Osteoblast (primary cell): ENCODE measurements around the gene CHRDL2. TPM values are rescaled to one million over a fixed set of nuclear protein-coding genes. Genes with fewer than 3 reads are reported as not detected.

ENCODE experiments used
- DNase-seq: peaks from one replicate; pipeline ENCODE4 v3.0.0; 2011; ENCODE audit warnings: low spot score, mixed read lengths; ENCODE audit not compliant: insufficient read length; ENCODE audit errors: missing footprints
- H2AFZ ChIP-seq: 2 replicates; pipeline ENCODE4 v1.6.0; 2011; ENCODE audit warnings: mild to moderate bottlenecking, low read length
- H3K27ac ChIP-seq: 2 replicates; pipeline ENCODE4 v1.5.1; 2011; ENCODE audit warnings: mild to moderate bottlenecking, low read depth, low read length, moderate library complexity
- H3K27me3 ChIP-seq: 2 replicates; pipeline ENCODE4 v1.6.0; 2012; ENCODE audit warnings: mild to moderate bottlenecking, control low read depth, inconsistent platforms, low read length, moderate library complexity; ENCODE audit not compliant: insufficient read depth
- H3K36me3 ChIP-seq: 2 replicates; pipeline ENCODE4 v1.5.1; 2011; ENCODE audit warnings: mild to moderate bottlenecking, low read length, control low read depth, moderate library complexity; ENCODE audit not compliant: insufficient read depth
- H3K4me1 ChIP-seq: 2 replicates; pipeline ENCODE4 v1.5.1; 2011; ENCODE audit warnings: mild to moderate bottlenecking, low read length, control low read depth, moderate library complexity; ENCODE audit not compliant: insufficient read depth
- H3K4me2 ChIP-seq: 2 replicates; pipeline ENCODE4 v1.6.0; 2011; ENCODE audit warnings: mild to moderate bottlenecking, low read length; ENCODE audit not compliant: insufficient read depth
- H3K4me3 ChIP-seq: fragments of 200-600 bp; sonication (generic); 3 replicates; pipeline ENCODE4 v1.5.1; 2012; ENCODE audit warnings: mild to moderate bottlenecking, low read length, inconsistent platforms; ENCODE audit not compliant: insufficient read depth
- H3K79me2 ChIP-seq: 2 replicates; pipeline ENCODE4 v1.6.0; 2012; ENCODE audit warnings: mild to moderate bottlenecking, low read length, control low read depth, inconsistent platforms; ENCODE audit not compliant: insufficient read depth
- H3K9me3 ChIP-seq: 2 replicates; pipeline ENCODE4 v1.5.1; 2011; ENCODE audit warnings: low read depth, low read length, control low read depth
- H4K20me1 ChIP-seq: 2 replicates; pipeline ENCODE4 v1.6.0; 2012; ENCODE audit warnings: mild to moderate bottlenecking, low read length, control low read depth; ENCODE audit not compliant: insufficient read depth
- total RNA-seq: library from RNA; depleted of rRNA; stranded (reverse); fragments of >200 nt; gene quantifications from 2 replicates; pipeline ENCODE4 v1.2.3, GENCODE V29; 2012
- TF ChIP-seq, protein P1 (sequence below): IDR thresholded peaks from 2 replicates; pipeline ENCODE4 v1.5.1; 2011; ENCODE audit warnings: mild to moderate bottlenecking, low read depth, low read length, moderate library complexity; ENCODE audit errors: extremely low read depth

Gene CHRDL2
- total RNA-seq, 1 donor: under 0.01 TPM

GRCh38 chr11:74777038-74777437 lies 45.8 kb upstream of the CHRDL2 start:
- TF ChIP-seq, protein P1, sequence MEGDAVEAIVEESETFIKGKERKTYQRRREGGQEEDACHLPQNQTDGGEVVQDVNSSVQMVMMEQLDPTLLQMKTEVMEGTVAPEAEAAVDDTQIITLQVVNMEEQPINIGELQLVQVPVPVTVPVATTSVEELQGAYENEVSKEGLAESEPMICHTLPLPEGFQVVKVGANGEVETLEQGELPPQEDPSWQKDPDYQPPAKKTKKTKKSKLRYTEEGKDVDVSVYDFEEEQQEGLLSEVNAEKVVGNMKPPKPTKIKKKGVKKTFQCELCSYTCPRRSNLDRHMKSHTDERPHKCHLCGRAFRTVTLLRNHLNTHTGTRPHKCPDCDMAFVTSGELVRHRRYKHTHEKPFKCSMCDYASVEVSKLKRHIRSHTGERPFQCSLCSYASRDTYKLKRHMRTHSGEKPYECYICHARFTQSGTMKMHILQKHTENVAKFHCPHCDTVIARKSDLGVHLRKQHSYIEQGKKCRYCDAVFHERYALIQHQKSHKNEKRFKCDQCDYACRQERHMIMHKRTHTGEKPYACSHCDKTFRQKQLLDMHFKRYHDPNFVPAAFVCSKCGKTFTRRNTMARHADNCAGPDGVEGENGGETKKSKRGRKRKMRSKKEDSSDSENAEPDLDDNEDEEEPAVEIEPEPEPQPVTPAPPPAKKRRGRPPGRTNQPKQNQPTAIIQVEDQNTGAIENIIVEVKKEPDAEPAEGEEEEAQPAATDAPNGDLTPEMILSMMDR: no peak
- H3K4me2 ChIP-seq: no peak overlapping the region
- H3K27ac ChIP-seq: no peak overlapping the region
- no peak for DNase-seq
- H2AFZ ChIP-seq: no peak overlapping the region
- no peak overlapping the region for H3K4me3 ChIP-seq
- peaks cover 17% of the 10 kb centered on the region for H3K4me1 ChIP-seq
- H3K79me2 ChIP-seq: peaks cover 96% of the 10 kb centered on the region
- no peaks in the 10 kb centered on the region for H3K36me3 ChIP-seq
- no peaks in the 10 kb centered on the region for H3K9me3 ChIP-seq
- peaks cover 59% of the 10 kb centered on the region for H4K20me1 ChIP-seq
- H3K27me3 ChIP-seq: no peaks in the 10 kb centered on the region

GRCh38 chr11:74776546-74776945 lies 45.3 kb upstream of the CHRDL2 start:
- H3K4me3 ChIP-seq: no peak overlapping the region

DNA sequence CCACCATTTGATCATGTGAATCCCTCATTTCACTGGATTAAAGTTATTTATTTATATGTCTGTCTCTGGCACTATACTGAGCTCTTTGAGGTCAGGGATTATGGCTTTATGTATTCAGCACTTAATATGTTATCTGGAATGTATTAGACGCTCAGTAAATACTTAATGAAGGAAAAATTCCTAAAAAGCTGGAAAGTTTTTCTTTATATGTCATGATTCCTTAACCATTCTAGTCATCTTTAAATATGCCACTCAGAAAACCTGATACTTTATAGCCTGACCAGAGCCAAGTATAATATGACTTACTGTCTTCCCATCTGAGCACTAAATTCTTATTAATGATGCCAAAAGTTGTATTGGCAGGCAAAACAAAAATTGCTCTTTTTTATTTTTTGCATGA lies 44.5 kb upstream of the CHRDL2 start:
- H3K4me1 ChIP-seq: peaks cover 13% of the 10 kb centered on the region
- H4K20me1 ChIP-seq: peaks cover 60% of the 10 kb centered on the region
- no peaks in the 10 kb centered on the region for H3K27me3 ChIP-seq
- H3K9me3 ChIP-seq: no peaks in the 10 kb centered on the region
- no peak overlapping the region for H3K4me2 ChIP-seq
- H3K4me3 ChIP-seq: no peak overlapping the region
- TF ChIP-seq, protein P1: no peak
- H3K27ac ChIP-seq: no peak overlapping the region
- H3K79me2 ChIP-seq: peaks cover 96% of the 10 kb centered on the region
- no peak overlapping the region for H2AFZ ChIP-seq
- no peaks in the 10 kb centered on the region for H3K36me3 ChIP-seq
- DNase-seq: no peak

More at GRCh38 chr11:74776546-74776945, 45.3 kb upstream of the CHRDL2 start:
- Histone ChIP-seq H3K27ac (no peak overlapping the region), H3K79me2 (peaks cover 96% of the 10 kb centered on the region), H3K9me3 (no peaks in the 10 kb centered on the region), H3K4me1 (peaks cover 17% of the 10 kb centered on the region), H3K27me3 (no peaks in the 10 kb centered on the region), H2AFZ (no peak overlapping the region), H3K4me2 (no peak overlapping the region), H4K20me1 (peaks cover 61% of the 10 kb centered on the region), H3K36me3 (no peaks in the 10 kb centered on the region)
- no peak for DNase-seq
- TF ChIP-seq, protein P1: no peak

DNA sequence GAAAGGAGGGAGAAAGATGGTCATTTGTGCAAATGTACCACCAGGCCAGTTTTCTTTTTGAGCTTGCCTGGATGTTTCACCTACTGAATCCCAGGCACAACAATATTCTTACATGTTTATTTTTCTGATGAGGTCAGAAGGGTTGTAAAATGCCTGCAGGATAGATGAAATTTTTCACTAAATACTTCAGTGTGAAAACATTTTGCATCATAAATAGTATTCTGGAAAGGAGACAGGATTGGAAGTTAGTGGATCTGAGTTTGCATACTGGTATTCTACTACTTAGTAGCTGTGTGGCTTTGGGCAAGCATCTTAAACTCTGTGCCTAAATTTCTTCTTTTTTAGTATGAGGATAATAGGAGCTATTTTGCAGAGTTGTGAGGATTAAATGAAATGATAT lies 42.2 kb upstream of the CHRDL2 start:
- no peak overlapping the region for H3K27ac ChIP-seq
- no peaks in the 10 kb centered on the region for H3K27me3 ChIP-seq
- H4K20me1 ChIP-seq: peaks cover 51% of the 10 kb centered on the region
- TF ChIP-seq, protein P1: no peak
- peaks cover 4% of the 10 kb centered on the region for H3K4me1 ChIP-seq
- H3K36me3 ChIP-seq: no peaks in the 10 kb centered on the region
- no peaks in the 10 kb centered on the region for H3K9me3 ChIP-seq
- H3K79me2 ChIP-seq: peaks cover 97% of the 10 kb centered on the region
- H3K4me2 ChIP-seq: no peak overlapping the region
- no peak overlapping the region for H2AFZ ChIP-seq
- DNase-seq: no peak
- no peak overlapping the region for H3K4me3 ChIP-seq
